Esophagus squamous epithelium (tissue), 5 donors: ENCODE results near the gene CLIC4. TPM values are rescaled to one million over a fixed set of nuclear protein-coding genes. Genes with fewer than 3 reads are reported as not detected.

ENCODE experiments used
- DNase-seq: peaks from one replicate; lab custom pipeline; 2025; lab: John Stamatoyannopoulos, UW
- H3K27ac ChIP-seq, 4 donors: fragments of 200-600 bp; sonication (generic); one replicate each; pipeline ENCODE4 v1.5.1; 2016 to 2019; ENCODE audit warnings: mild to moderate bottlenecking in 1 of 4
- H3K27me3 ChIP-seq, 4 donors: fragments of 200-600 bp; sonication (generic); 1 replicate in 3 of 4; 2 replicates in 1 of 4; pipeline versions ENCODE4 v1.5.1 to v1.6.0; 2017 to 2021; ENCODE audit warnings: antibody characterized with exemption in 1 of 4
- H3K36me3 ChIP-seq, 3 donors: fragments of 200-600 bp; sonication (generic); one replicate each; pipeline ENCODE4 v1.5.1; 2016 to 2019
- H3K4me1 ChIP-seq, 3 donors: fragments of 200-600 bp; sonication (generic); one replicate each; pipeline ENCODE4 v1.5.1; 2017 to 2019
- H3K4me3 ChIP-seq, 4 donors: fragments of 200-600 bp; sonication (generic); 1 replicate in 3 of 4; 2 replicates in 1 of 4; pipeline ENCODE4 v1.5.1; 2016 to 2019; ENCODE audit warnings: mild to moderate bottlenecking in 2 of 4, moderate library complexity in 1 of 4
- H3K9me3 ChIP-seq, 3 donors: fragments of 200-600 bp; sonication (generic); one replicate each; pipeline ENCODE4 v1.5.1; 2016 to 2019
- CTCF ChIP-seq, 6 experiments: fragments of 450-650 bp in 4 of 6; fragments of 200-600 bp in 2 of 6; sonication (generic) in 2 of 6; IDR thresholded peaks; one replicate each; pipeline ENCODE4 v1.5.1; 2016 to 2019; ENCODE audit warnings: antibody characterized with exemption in 6 of 6, mild to moderate bottlenecking in 4 of 6, moderate library complexity in 4 of 6
- POLR2A ChIP-seq, 4 donors: fragments of 450-650 bp; IDR thresholded peaks; one replicate each; pipeline ENCODE4 v1.6.1; 2017; ENCODE audit warnings: antibody characterized with exemption in 4 of 4, mild to moderate bottlenecking in 4 of 4, moderate library complexity in 3 of 4
- WGBS, 2 donors: methylation state at CpG; one replicate each; pipeline ENCODE4 v1.1.5; 2018; 5-methylcytosine and 5-hydroxymethylcytosine counted together
- intact Hi-C: fragments of 100-400 bp; cut with DNase I; formaldehyde crosslinking; loops from one replicate; pipeline ENCODE4 v1.15.0; 2022
- total RNA-seq, 4 donors: library from RNA; depleted of rRNA; stranded (reverse); fragments of >200 nt; gene quantifications; one replicate each; pipeline ENCODE4 v1.1.0, GENCODE V29; 2016
- donor health status: DM: yes; HTN: yes; CAD: no.

The CLIC4 gene
- total RNA-seq, 4 donors from 2014 or later: 22.3 to 204 (median 69.0) TPM

- H3K27ac ChIP-seq: peak overlapping the region; percentile 32 to 86 (median 82)
- 19 to 33% methylated on average over 2 of the region's 2 CpGs for WGBS, 2 donors
- H3K4me3 ChIP-seq: no peak overlapping the region
- intact Hi-C loops: no loop called here
- DNase-seq: no peak
- peaks cover 0 to 53% (median 15%) of the 10 kb centered on the region in 3 donors for H3K4me1 ChIP-seq
- H3K36me3 ChIP-seq: peaks cover 0 to 3% (median 0%) of the 10 kb centered on the region in 3 donors
- H3K27me3 ChIP-seq: no peaks in the 10 kb centered on the region
- no peak for TF ChIP-seq POLR2A (IDR thresholded peaks at IDR 0.05)
- no peak for TF ChIP-seq CTCF (IDR thresholded peaks at IDR 0.05)
- no peaks in the 10 kb centered on the region for H3K9me3 ChIP-seq
Observed at GRCh38 chr1:24769656-24770651, 24.7 kb downstream of the CLIC4 start.

- Histone ChIP-seq H3K27me3 (no peaks in the 10 kb centered on the region), H3K27ac (peak overlapping the region; percentile 7 to 86 (median 73)), H3K9me3 (no peaks in the 10 kb centered on the region), H3K4me3 (no peak overlapping the region), H3K4me1 (peaks cover 0 to 46% (median 13%) of the 10 kb centered on the region in 3 donors), H3K36me3 (peaks cover 0 to 3% (median 0%) of the 10 kb centered on the region in 3 donors)
- TF ChIP-seq CTCF (IDR thresholded peaks at IDR 0.05) (no peak), POLR2A (IDR thresholded peaks at IDR 0.05) (no peak)
- intact Hi-C loops: no loop called here
- DNase-seq: no peak
- WGBS, 2 donors: 63 to 70% methylated on average over 5 of the region's 5 CpGs
Observed at GRCh38 chr1:24770881-24771280, 25.6 kb downstream of the CLIC4 start.

GRCh38 chr1:24771574-24771973 is 26.3 kb downstream of the CLIC4 start:
- peak overlapping the region; percentile 7 to 86 (median 73) for H3K27ac ChIP-seq
- TF ChIP-seq POLR2A (IDR thresholded peaks at IDR 0.05) (no peak), CTCF (IDR thresholded peaks at IDR 0.05) (no peak)
- intact Hi-C loops: no loop called here

GRCh38 chr1:24773618-24774017 is 28.4 kb downstream of the CLIC4 start:
- TF ChIP-seq POLR2A (IDR thresholded peaks at IDR 0.05) (no peak), CTCF (IDR thresholded peaks at IDR 0.05) (no peak)

More at GRCh38 chr1:24771574-24771973, 26.3 kb downstream of the CLIC4 start:
- Histone ChIP-seq H3K4me1 (peaks cover 0 to 50% (median 13%) of the 10 kb centered on the region in 3 donors), H3K4me3 (no peak overlapping the region), H3K27me3 (no peaks in the 10 kb centered on the region), H3K9me3 (no peaks in the 10 kb centered on the region), H3K36me3 (peaks cover 0 to 3% (median 0%) of the 10 kb centered on the region in 3 donors)
- DNase-seq: no peak

GRCh38 chr1:24775348-24775747 is 30.1 kb downstream of the CLIC4 start:
- Histone ChIP-seq H3K4me1 (peaks cover 0 to 42% (median 5%) of the 10 kb centered on the region in 3 donors), H3K9me3 (no peaks in the 10 kb centered on the region), H3K4me3 (no peak overlapping the region), H3K27ac (no peak overlapping the region), H3K36me3 (peaks cover 0 to 3% (median 0%) of the 10 kb centered on the region in 3 donors), H3K27me3 (no peaks in the 10 kb centered on the region)
- no peak for DNase-seq
- WGBS, 2 donors: 84 to 87% methylated on average over 3 of the region's 3 CpGs
- intact Hi-C loops: no loop called here
- TF ChIP-seq CTCF (IDR thresholded peaks at IDR 0.05) (no peak), POLR2A (IDR thresholded peaks at IDR 0.05) (no peak)

More at GRCh38 chr1:24773618-24774017, 28.4 kb downstream of the CLIC4 start:
- Histone ChIP-seq H3K27me3 (no peaks in the 10 kb centered on the region), H3K36me3 (peaks cover 0 to 3% (median 0%) of the 10 kb centered on the region in 3 donors), H3K9me3 (no peaks in the 10 kb centered on the region), H3K4me1 (peaks cover 0 to 55% (median 13%) of the 10 kb centered on the region in 3 donors), H3K27ac (peak overlapping the region in 1 of 4 donors; percentile 8), H3K4me3 (no peak overlapping the region)
- intact Hi-C loops: no loop called here
- DNase-seq: no peak
